ENCODE data around the gene IFI27L2. TPM values are rescaled to one million over a fixed set of nuclear protein-coding genes. Genes with fewer than 3 reads are reported as not detected.
A peak's percentile ranks its signal among the peaks of the same experiment; 100 is the strongest.

The IFI27L2 gene, protein sequence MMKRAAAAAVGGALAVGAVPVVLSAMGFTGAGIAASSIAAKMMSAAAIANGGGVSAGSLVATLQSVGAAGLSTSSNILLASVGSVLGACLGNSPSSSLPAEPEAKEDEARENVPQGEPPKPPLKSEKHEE
- 98.0 and 148 TPM in 2 replicates for total RNA-seq (2014; rRNA removed; shearing (Covaris generic))

DNA sequence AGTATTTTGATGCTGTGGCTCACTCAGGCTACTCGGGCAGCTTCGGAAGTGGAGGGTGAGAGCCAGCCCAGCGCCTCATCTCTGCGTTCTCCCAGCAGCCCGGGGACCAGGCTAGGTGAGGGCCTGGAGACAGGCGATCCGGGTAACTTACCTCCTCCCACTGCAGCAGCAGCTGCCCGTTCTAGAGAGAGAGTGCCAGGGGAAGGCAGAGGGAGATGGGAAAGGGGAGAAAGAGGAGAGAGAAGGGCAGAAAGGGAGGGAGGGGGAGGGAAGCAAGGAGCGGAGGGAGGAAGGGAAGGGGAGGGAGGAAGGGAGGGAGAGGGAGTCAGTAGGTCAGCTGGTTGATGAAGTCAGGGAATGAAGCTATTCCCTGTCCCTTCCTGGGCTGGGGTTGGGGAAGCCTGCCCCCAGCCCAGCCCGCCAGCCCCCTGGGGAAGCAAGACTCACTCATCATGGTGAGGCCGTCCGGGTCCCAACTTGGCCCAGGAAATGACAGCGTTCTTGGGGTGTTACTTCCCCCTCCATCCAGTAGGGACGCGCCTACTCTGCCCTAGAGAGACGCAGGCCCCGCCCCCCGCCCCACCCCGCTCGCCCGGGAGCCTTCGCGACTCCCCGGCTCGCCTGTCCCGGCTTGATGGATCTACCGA is at the start of gene IFI27L2:
Gene IFI27L2, minus strand, starts transcription at position 494 of the 647 bp plus-strand sequence. Its CDS starts 40 bp downstream, at position 454.
- peak within 1 kb of the TSS; percentile 53 for H3K27ac ChIP-seq
- peaks cover 3% of the 10 kb centered on the region for H3K36me3 ChIP-seq
- H3K27me3 ChIP-seq (replicated peaks), result no peaks in the 10 kb centered on the region
- no peaks in the 10 kb centered on the region for H3K4me1 ChIP-seq (replicated peaks)
- H3K9me3 ChIP-seq (replicated peaks), result no peaks in the 10 kb centered on the region
- DNase-seq (ENCODE audit: low read depth in 1 of 2, low spot score in 2 of 2), result peak; percentile 75 to 76
- H3K4me3 ChIP-seq, result peak within 1 kb of the TSS; percentile 51

DNA sequence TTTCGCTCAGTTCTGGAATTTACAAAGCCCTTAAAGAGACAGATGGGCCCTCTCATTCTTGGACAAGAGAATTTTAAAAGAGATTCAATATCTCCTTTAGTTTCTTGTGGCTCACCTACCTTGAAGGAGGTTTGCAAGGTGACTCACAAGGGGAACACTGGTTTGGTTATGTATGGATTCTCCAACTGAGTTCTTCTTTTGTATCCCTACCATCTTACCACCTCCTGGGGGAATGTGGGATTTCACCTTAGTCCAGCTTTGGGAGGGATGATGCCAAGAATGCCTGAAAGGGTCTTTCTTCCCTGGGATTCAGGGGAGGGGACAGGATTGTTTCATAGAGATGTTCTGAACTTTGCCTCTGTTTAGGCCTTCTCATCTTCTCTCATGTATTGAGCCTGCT is 48.4 kb upstream of the IFI27L2 start:
- Histone ChIP-seq H3K27ac (no peak overlapping the region), H3K4me3 (no peak overlapping the region), H3K36me3 (no peaks in the 10 kb centered on the region)

DNA sequence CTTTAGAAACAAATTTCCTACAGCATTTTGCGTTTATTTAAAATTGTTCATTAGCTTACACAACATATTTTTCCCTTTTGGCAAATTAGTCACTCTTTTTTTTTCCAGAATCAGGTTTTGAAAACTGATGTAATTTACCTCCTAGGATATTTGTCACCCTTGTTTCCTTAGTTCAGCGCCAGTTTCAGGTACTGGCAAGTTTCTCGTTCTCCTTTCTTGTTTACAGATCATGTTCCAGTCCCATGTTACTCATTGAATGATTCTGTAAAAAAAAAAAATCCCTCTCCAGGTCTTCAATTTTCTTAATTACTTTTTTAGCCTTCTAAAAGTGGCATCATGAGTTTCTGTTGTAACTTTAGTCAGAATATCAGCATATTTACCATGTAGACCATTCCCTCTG is 47.4 kb upstream of the IFI27L2 start:
- DNase-seq (ENCODE audit: low read depth in 1 of 2, low spot score in 2 of 2), result no peak
- Histone ChIP-seq H3K4me1 (replicated peaks) (peaks cover 4% of the 10 kb centered on the region), H3K4me3 (no peak overlapping the region), H3K9me3 (replicated peaks) (no peaks in the 10 kb centered on the region; the same call in 1 of the 2 replicates), H3K36me3 (no peaks in the 10 kb centered on the region), H3K27ac (no peak overlapping the region), H3K27me3 (replicated peaks) (peaks cover 16% of the 10 kb centered on the region; the same call in 1 of the 2 replicates)

More for the DNA sequence above, 48.4 kb upstream of the IFI27L2 start:
- DNase-seq (ENCODE audit: low read depth in 1 of 2, low spot score in 2 of 2), result no peak
- Histone ChIP-seq H3K4me1 (replicated peaks) (peaks cover 4% of the 10 kb centered on the region), H3K9me3 (replicated peaks) (no peaks in the 10 kb centered on the region; the same call in 1 of the 2 replicates), H3K27me3 (replicated peaks) (peaks cover 16% of the 10 kb centered on the region; the same call in 1 of the 2 replicates)

DNA sequence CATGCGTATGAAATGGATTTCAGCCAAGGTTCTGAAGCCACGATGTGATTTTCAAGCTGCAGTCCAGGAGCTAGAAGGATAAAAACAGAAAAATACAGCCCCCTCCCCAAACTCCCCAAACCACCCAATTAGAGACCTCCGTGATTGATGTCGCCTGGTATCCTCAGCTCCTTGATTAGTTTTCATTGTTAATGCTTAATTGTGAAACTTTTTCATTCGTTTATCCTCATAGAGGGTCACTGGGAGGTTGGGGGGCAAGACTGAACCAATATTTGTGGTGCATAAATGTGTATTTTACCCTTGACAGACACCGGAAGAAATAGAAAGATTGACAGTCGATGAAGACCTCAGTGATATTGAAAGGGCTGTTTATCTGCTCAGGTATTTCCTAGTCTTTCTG is 46.3 kb upstream of the IFI27L2 start:
- H3K4me1 ChIP-seq (replicated peaks), result peaks cover 13% of the 10 kb centered on the region
- H3K9me3 ChIP-seq (replicated peaks), result no peaks in the 10 kb centered on the region; the same call in 1 of the 2 replicates
- H3K27me3 ChIP-seq (replicated peaks), result peaks cover 16% of the 10 kb centered on the region; the same call in 1 of the 2 replicates
- no peaks in the 10 kb centered on the region for H3K36me3 ChIP-seq
- no peak for DNase-seq (ENCODE audit: low read depth in 1 of 2, low spot score in 2 of 2)
- H3K27ac ChIP-seq, result no peak overlapping the region
- H3K4me3 ChIP-seq, result no peak overlapping the region

DNA sequence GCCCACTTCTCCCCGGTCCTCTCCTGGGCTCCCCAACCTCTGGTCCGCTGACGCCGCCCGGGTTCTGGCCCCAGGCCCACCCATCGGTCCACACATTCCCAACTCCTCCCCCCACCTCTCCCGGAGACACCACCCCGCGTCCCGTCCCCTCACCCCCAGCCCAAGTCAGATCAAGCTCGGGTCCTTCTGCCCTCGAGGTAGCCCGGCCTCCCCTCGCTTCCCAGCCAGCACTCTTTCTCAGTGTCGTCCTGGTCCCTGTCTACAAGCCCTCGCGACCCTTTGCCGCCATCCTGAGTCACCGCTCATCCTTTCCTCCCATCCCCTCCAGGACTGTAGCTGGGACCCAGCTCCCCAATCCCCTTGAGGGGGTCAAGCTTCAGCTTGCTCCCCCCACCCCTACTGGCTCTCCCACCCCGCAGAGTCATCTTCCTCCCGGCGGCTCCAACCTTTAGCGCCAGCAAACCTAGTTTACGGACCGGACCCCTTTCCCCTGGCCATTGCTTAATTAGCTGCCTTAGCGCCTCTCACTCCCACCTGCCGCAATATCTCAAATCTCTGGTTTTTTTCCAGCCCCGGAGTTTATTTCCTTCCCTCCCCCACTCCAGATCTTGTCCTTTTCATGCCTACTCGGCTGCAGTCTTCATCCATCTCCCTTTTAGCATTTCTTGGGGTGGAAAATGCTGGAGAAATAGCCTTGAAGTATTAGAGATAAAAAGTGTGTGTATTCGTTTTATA is 45.8 kb upstream of the IFI27L2 start:
- Histone ChIP-seq H3K27me3 (replicated peaks) (peaks cover 15% of the 10 kb centered on the region; the same call in 1 of the 2 replicates), H3K4me3 (peak overlapping the region; percentile 59), H3K27ac (no peak overlapping the region), H3K4me1 (replicated peaks) (peaks cover 14% of the 10 kb centered on the region), H3K36me3 (no peaks in the 10 kb centered on the region), H3K9me3 (replicated peaks) (no peaks in the 10 kb centered on the region; the same call in 1 of the 2 replicates)
- DNase-seq (ENCODE audit: low read depth in 1 of 2, low spot score in 2 of 2), result no peak

DNA sequence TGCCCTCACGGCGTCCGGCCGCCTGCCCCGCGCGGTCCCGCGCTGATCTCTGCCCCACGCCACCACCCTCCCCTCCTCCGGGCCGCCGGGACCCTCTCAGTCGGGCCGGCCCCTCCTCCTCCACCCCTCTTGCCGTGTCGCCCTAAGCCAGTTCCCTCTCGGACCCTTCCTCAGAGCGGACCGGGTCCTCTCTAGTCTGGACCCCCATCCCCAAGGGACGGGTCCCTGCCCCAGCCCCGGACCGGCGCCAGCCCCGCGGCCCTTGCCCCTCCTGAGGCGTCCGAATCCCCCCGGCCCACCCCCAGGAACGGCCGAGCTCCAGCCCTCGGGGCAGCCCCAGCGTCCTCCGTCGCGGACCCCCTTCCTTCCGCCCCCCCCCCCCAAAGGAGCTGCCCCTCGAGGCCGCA is 45.2 kb upstream of the IFI27L2 start:
- DNase-seq (ENCODE audit: low read depth in 1 of 2, low spot score in 2 of 2), result no peak
- no peaks in the 10 kb centered on the region; the same call in 1 of the 2 replicates for H3K9me3 ChIP-seq (replicated peaks)
- H3K4me3 ChIP-seq, result peak overlapping the region; percentile 59
- H3K36me3 ChIP-seq, result no peaks in the 10 kb centered on the region
- H3K4me1 ChIP-seq (replicated peaks), result peaks cover 14% of the 10 kb centered on the region
- no peak overlapping the region for H3K27ac ChIP-seq
- peaks cover 11% of the 10 kb centered on the region; the same call in 1 of the 2 replicates for H3K27me3 ChIP-seq (replicated peaks)

DNA sequence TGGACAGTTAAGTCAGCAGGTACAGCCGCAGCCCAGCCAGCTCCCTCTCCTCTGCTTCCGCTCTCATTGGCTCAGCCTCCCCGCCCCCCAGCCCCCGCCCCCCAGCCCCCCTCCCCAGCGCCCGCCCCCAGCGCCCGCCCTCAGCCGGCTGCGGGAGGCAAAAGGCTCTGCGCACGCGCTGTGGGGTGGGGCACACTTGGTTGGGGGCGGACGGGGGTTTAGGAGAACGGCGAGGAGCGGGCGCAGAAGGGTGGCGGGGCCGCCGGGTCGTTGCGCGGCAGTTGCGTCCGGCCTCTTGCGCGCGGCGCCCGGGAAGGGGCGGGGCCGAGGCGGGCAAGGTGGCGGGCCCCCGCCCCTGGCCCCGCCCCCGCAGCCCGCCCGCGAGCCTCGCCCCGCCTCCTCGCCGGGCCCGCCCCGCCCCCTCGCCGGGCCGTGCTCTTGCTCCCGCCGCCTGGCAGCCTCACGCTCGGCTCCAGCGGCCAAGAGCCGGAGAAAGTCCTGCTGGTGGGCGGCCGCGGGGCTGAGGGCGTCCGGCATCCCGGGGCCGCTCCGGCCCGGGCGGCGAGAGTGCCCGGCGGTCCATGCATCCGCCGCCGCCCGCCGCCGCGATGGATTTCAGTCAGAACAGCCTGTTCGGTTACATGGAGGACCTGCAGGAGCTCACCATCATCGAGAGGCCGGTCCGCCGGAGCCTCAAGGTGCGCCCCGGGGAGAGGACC is 44.6 kb upstream of the IFI27L2 start, which contains the start of gene PPP4R4:
Gene PPP4R4, plus strand, starts transcription at position 438 of the 719 bp plus-strand sequence. Its CDS starts 144 bp downstream, at position 582.
- peak; percentile 56 to 92 for DNase-seq (ENCODE audit: low read depth in 1 of 2, low spot score in 2 of 2)
- no peaks in the 10 kb centered on the region; the same call in 1 of the 2 replicates for H3K9me3 ChIP-seq (replicated peaks)
- H3K4me3 ChIP-seq, result peak within 1 kb of the TSS; percentile 59
- H3K36me3 ChIP-seq, result no peaks in the 10 kb centered on the region
- peaks cover 10% of the 10 kb centered on the region; the same call in 1 of the 2 replicates for H3K27me3 ChIP-seq (replicated peaks)
- H3K4me1 ChIP-seq (replicated peaks), result peaks cover 14% of the 10 kb centered on the region
- H3K27ac ChIP-seq, result peak within 1 kb of the TSS; percentile 39; the same call in 1 of the 2 replicates

DNA sequence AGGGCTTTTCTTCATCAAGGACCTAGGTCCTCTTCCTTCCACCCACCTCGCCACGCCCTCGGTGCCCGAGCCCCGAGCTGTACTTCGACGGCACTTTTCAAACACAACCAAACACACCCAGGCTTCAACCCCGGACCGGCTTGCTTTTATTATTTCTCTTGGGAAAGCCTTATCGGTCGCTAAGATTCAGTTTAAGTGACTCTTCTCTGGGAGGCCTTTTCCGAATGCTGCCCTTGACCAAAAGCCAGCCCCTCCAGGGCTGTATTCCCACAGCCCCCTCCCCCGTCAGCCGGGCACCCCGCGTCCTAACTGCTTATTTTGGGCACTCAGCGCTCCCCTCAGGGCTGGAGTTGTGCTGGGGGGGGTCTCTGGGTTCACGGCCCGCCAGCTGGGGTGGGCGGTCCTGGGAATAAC is 44.1 kb upstream of the IFI27L2 start:
- no peaks in the 10 kb centered on the region; the same call in 1 of the 2 replicates for H3K9me3 ChIP-seq (replicated peaks)
- H3K27ac ChIP-seq, result peak overlapping the region; percentile 39; the same call in 1 of the 2 replicates
- H3K27me3 ChIP-seq (replicated peaks), result peaks cover 10% of the 10 kb centered on the region; the same call in 1 of the 2 replicates
- DNase-seq (ENCODE audit: low read depth in 1 of 2, low spot score in 2 of 2), result peak in 1 of 2 experiments; percentile 20
- H3K4me3 ChIP-seq, result peak overlapping the region; percentile 59
- H3K4me1 ChIP-seq (replicated peaks), result peaks cover 14% of the 10 kb centered on the region
- no peaks in the 10 kb centered on the region for H3K36me3 ChIP-seq

DNA sequence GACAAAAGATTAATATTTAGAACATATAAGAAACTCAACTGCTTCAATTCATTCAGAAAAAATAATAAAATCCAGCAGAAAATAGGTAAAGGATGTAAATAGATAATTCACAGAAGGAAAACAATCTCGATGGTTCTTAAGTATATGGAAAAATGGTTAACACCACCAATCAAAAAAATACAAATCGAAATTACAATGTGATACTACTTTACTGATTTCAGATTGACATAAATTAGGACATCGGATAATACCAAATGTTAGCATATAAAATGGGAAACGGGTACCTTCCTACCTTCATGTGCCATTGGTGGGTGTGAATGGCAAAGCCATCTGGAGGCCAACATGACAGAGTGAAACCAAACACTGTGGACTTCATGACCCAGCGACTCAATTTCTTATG is 43.1 kb upstream of the IFI27L2 start:
- no peak for DNase-seq (ENCODE audit: low read depth in 1 of 2, low spot score in 2 of 2)
- H3K9me3 ChIP-seq (replicated peaks), result no peaks in the 10 kb centered on the region; the same call in 1 of the 2 replicates
- H3K4me1 ChIP-seq (replicated peaks), result peaks cover 14% of the 10 kb centered on the region
- no peaks in the 10 kb centered on the region for H3K36me3 ChIP-seq
- peaks cover 10% of the 10 kb centered on the region; the same call in 1 of the 2 replicates for H3K27me3 ChIP-seq (replicated peaks)
- no peak overlapping the region for H3K4me3 ChIP-seq
- H3K27ac ChIP-seq, result no peak overlapping the region

DNA sequence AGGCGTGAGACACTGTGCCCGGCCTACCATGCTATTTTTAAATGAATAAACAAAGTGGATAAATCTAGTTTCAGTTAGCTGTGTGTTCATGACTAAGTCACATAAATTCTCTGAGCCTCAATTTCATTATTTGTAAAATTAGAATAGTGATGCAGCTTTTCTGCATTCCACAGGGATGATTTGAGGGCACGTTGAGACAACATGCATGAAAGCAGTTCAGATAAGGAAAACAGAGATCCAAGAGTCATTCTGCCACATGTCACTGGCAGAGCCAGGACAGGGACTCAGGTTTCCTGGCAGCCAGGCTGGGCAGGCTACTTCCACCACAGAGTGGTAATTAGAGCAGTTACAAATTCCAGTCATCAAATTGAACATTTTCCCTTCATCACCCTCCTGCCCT is 41.8 kb upstream of the IFI27L2 start:
- H3K9me3 ChIP-seq (replicated peaks), result no peaks in the 10 kb centered on the region; the same call in 1 of the 2 replicates
- H3K27me3 ChIP-seq (replicated peaks), result peaks cover 10% of the 10 kb centered on the region; the same call in 1 of the 2 replicates
- DNase-seq (ENCODE audit: low read depth in 1 of 2, low spot score in 2 of 2), result peak in 1 of 2 experiments; percentile 31
- H3K4me3 ChIP-seq, result no peak overlapping the region
- peaks cover 14% of the 10 kb centered on the region for H3K4me1 ChIP-seq (replicated peaks)
- H3K36me3 ChIP-seq, result no peaks in the 10 kb centered on the region
- H3K27ac ChIP-seq, result no peak overlapping the region

DNA sequence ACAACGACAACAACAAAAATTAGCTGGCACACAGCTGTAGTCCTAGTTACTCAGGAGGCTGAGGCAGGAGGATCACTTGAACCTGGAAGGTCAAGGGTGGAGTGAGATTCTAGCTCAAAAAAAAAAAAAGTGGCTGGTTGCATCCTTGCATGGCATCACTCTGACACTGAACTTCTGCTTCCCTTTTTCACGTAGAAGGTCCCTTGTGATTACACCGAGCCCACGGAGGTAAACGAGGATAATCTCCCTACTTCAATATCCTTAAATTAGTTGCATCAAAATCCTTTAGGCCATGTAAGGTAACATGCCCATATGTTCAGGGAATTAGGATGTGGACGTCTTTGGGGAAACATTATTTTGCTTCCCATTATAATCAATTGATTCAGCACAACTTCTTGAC is 40.7 kb upstream of the IFI27L2 start:
- Histone ChIP-seq H3K27ac (no peak overlapping the region), H3K4me3 (no peak overlapping the region)

DNA sequence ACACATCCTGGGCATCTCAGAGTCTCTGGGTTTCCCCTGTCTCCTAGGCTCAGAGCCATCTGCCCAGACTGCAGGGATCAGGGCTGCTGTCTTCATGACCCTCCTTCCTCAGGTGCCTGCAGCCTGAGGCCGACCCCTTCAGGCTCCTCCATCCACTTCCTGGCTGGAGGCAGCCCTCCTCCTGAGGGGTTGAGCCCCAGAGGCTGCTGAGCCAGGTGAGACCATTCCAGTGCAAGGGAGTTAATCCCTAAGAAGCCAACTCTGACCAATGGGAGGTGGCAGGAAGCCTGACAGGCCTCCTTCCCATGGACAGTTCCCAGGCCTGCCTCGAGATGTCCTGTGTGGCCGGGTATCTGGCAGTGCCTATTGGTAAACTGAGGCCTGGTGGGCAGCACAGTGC is 36.3 kb upstream of the IFI27L2 start:
- no peak overlapping the region for H3K27ac ChIP-seq
- peaks cover under 1% of the 10 kb centered on the region; the same call in 1 of the 2 replicates for H3K4me1 ChIP-seq (replicated peaks)
- no peak overlapping the region for H3K4me3 ChIP-seq
- H3K36me3 ChIP-seq, result no peaks in the 10 kb centered on the region
- no peaks in the 10 kb centered on the region for H3K27me3 ChIP-seq (replicated peaks)
- DNase-seq (ENCODE audit: low read depth in 1 of 2, low spot score in 2 of 2), result no peak
- no peaks in the 10 kb centered on the region for H3K9me3 ChIP-seq (replicated peaks)

More for the DNA sequence above, 40.7 kb upstream of the IFI27L2 start:
- H3K27me3 ChIP-seq (replicated peaks), result 0 out of 2 replicates have a peak, but pooled peaks cover 1% of the 10 kb centered on the region
- H3K9me3 ChIP-seq (replicated peaks), result no peaks in the 10 kb centered on the region; the same call in 1 of the 2 replicates
- H3K4me1 ChIP-seq (replicated peaks), result peaks cover 14% of the 10 kb centered on the region
- H3K36me3 ChIP-seq, result no peaks in the 10 kb centered on the region
- no peak for DNase-seq (ENCODE audit: low read depth in 1 of 2, low spot score in 2 of 2)
